Mesenchymal stem cell (in vitro differentiated cells and primary cell): ENCODE data around the gene MRPS34.
"Not testable (repeated sequence)": the region's sequence is repeated elsewhere in the genome, so short reads cannot be mapped to it uniquely, and the experiment has no call there.

Experiments used
- DNase-seq: peaks from one replicate; pipeline ENCODE4 v3.0.0-alpha.2; 2013
- H2AFZ ChIP-seq: one replicate; pipeline ENCODE4 v1.6.1; 2013; ENCODE audit warnings: low read depth, mild to moderate bottlenecking, control low read depth, inconsistent platforms, low read length, moderate library complexity
- H2AK5ac ChIP-seq: 2 replicates; pipeline ENCODE4 v1.6.1; 2013; ENCODE audit warnings: low read length, moderate library complexity, mild to moderate bottlenecking, inconsistent platforms; ENCODE audit not compliant: severe bottlenecking
- H2BK120ac ChIP-seq: one replicate; pipeline ENCODE4 v1.6.1; 2013; ENCODE audit warnings: low read depth, mild to moderate bottlenecking, inconsistent platforms, low read length, moderate library complexity
- H2BK12ac ChIP-seq, 2 experiments: one replicate each; pipeline ENCODE4 v1.6.1; 2013; ENCODE audit warnings: inconsistent platforms in 2 of 2, low read length in 2 of 2, mild to moderate bottlenecking in 2 of 2, moderate library complexity in 2 of 2, control low read depth in 1 of 2
- H2BK15ac ChIP-seq: one replicate; pipeline ENCODE4 v1.6.1; 2013; ENCODE audit warnings: mild to moderate bottlenecking, low read depth, inconsistent platforms; ENCODE audit not compliant: poor library complexity, severe bottlenecking
- H2BK5ac ChIP-seq: 2 replicates; pipeline ENCODE4 v1.6.1; 2013; ENCODE audit warnings: low read depth, mild to moderate bottlenecking, low read length, control low read depth, inconsistent platforms; ENCODE audit not compliant: poor library complexity, severe bottlenecking
- H3K14ac ChIP-seq, 2 experiments: one replicate each; pipeline ENCODE4 v1.6.1; 2013; ENCODE audit warnings: inconsistent platforms in 2 of 2, low read length in 2 of 2, control low read depth in 1 of 2, mild to moderate bottlenecking in 1 of 2, moderate library complexity in 1 of 2
- H3K18ac ChIP-seq, 2 experiments: one replicate each; pipeline ENCODE4 v1.6.1; 2013; ENCODE audit warnings: inconsistent platforms in 2 of 2, low read length in 2 of 2, control low read depth in 1 of 2, low read depth in 1 of 2, mild to moderate bottlenecking in 1 of 2
- H3K23ac ChIP-seq, 2 experiments: one replicate each; pipeline ENCODE4 v1.6.1; 2013; ENCODE audit warnings: inconsistent platforms in 2 of 2, low read length in 2 of 2, mild to moderate bottlenecking in 2 of 2, moderate library complexity in 2 of 2, control low read depth in 1 of 2
- H3K27ac ChIP-seq: 2 replicates; pipeline ENCODE4 v1.5.1; 2013; ENCODE audit warnings: mild to moderate bottlenecking, moderate library complexity, low read length, control low read depth, inconsistent platforms; ENCODE audit not compliant: poor library complexity, severe bottlenecking
- H3K27me3 ChIP-seq, 2 experiments: 2 replicates each; pipeline versions ENCODE4 v1.6.1 to v1.7.0; 2013; ENCODE audit warnings: low read length in 2 of 2, mild to moderate bottlenecking in 2 of 2, moderate library complexity in 2 of 2, control low read depth in 1 of 2, inconsistent platforms in 1 of 2; ENCODE audit not compliant: control insufficient read depth in 1 of 2, insufficient read depth in 1 of 2
- H3K36me3 ChIP-seq, 2 experiments: 2 replicates each; pipeline versions ENCODE4 v1.6.1 to v1.7.0; 2013; ENCODE audit warnings: low read length in 2 of 2, control low read depth in 1 of 2, inconsistent platforms in 1 of 2, low read depth in 1 of 2, mild to moderate bottlenecking in 1 of 2; ENCODE audit not compliant: insufficient read depth in 2 of 2, control insufficient read depth in 1 of 2
- H3K4ac ChIP-seq, 2 experiments: one replicate each; pipeline ENCODE4 v1.6.1; 2013; ENCODE audit warnings: inconsistent platforms in 2 of 2, low read length in 2 of 2, mild to moderate bottlenecking in 2 of 2, moderate library complexity in 2 of 2, control low read depth in 1 of 2, low read depth in 1 of 2
- H3K4me1 ChIP-seq: 2 replicates; pipeline ENCODE4 v1.6.1; 2013; ENCODE audit warnings: low read depth, low read length, control low read depth; ENCODE audit not compliant: control insufficient read depth, insufficient read depth
- H3K4me2 ChIP-seq: 2 replicates; pipeline ENCODE4 v1.6.1; 2013; ENCODE audit warnings: low read length, mild to moderate bottlenecking, inconsistent platforms; ENCODE audit not compliant: poor library complexity, severe bottlenecking
- H3K4me3 ChIP-seq, 2 experiments: 2 replicates each; pipeline versions ENCODE4 v1.5.1 to v1.7.0; 2013; ENCODE audit warnings: low read length in 2 of 2, mild to moderate bottlenecking in 2 of 2, control low read depth in 1 of 2, low read depth in 1 of 2; ENCODE audit not compliant: insufficient read depth in 1 of 2
- H3K79me1 ChIP-seq: replicated peaks from 2 replicates; pipeline ENCODE4 v1.6.1; 2013; ENCODE audit warnings: mild to moderate bottlenecking, control low read depth, low read length, inconsistent platforms; ENCODE audit not compliant: poor library complexity, severe bottlenecking
- H3K9ac ChIP-seq: 2 replicates; pipeline ENCODE4 v1.7.0; 2013; ENCODE audit warnings: mild to moderate bottlenecking, low read length, moderate library complexity
- H3K9me3 ChIP-seq: 2 replicates; pipeline ENCODE4 v1.7.0; 2013; ENCODE audit warnings: mild to moderate bottlenecking, low read length; ENCODE audit not compliant: control insufficient read depth
- H4K8ac ChIP-seq: one replicate; pipeline ENCODE4 v1.6.1; 2013; ENCODE audit warnings: inconsistent platforms, mild to moderate bottlenecking, low read length, moderate library complexity
- H4K91ac ChIP-seq: one replicate; pipeline ENCODE4 v1.6.1; 2013; ENCODE audit warnings: mild to moderate bottlenecking, low read length, inconsistent platforms
- WGBS: methylation state at CpG from one replicate; pipeline ENCODE4 v1.1.7; 2013; ENCODE audit warnings: mixed read lengths; 5-methylcytosine and 5-hydroxymethylcytosine counted together

Gene MRPS34

GRCh38 chr16:1734816-1735215 lies 38.1 kb downstream of the MRPS34 start:
- no peak overlapping the region for H2BK15ac ChIP-seq
- 95% methylated on average over 22 of the region's 22 CpGs for WGBS

GRCh38 chr16:1734123-1734522 lies 38.8 kb downstream of the MRPS34 start:
- no peak overlapping the region for H3K27ac ChIP-seq
- no peak overlapping the region for H4K91ac ChIP-seq
- peaks cover 1% of the 10 kb centered on the region for H3K4me1 ChIP-seq
- no peak overlapping the region for H4K8ac ChIP-seq
- H2AK5ac ChIP-seq: no peak overlapping the region
- peaks cover 53 to 77% of the 10 kb centered on the region in 2 experiments for H3K36me3 ChIP-seq
- peaks cover 36% of the 10 kb centered on the region for H3K79me1 ChIP-seq
- H3K18ac ChIP-seq: no peak overlapping the region
- H3K4ac ChIP-seq: no peak overlapping the region
- WGBS: 98% methylated on average over 22 of the region's 22 CpGs
- no peaks in the 10 kb centered on the region for H3K27me3 ChIP-seq
- no peak overlapping the region for H2BK5ac ChIP-seq
- no peak overlapping the region for H2BK120ac ChIP-seq
- H2AFZ ChIP-seq: no peak overlapping the region
- H2BK15ac ChIP-seq: no peak overlapping the region
- no peak overlapping the region for H3K9ac ChIP-seq
- no peak overlapping the region for H3K4me3 ChIP-seq
- no peaks in the 10 kb centered on the region for H3K9me3 ChIP-seq
- DNase-seq: no peak
- no peak overlapping the region for H2BK12ac ChIP-seq
- no peak overlapping the region for H3K4me2 ChIP-seq
- H3K14ac ChIP-seq: no peak overlapping the region
- H3K23ac ChIP-seq: no peak overlapping the region

More at GRCh38 chr16:1734816-1735215, 38.1 kb downstream of the MRPS34 start:
- Histone ChIP-seq H2BK120ac (no peak overlapping the region), H3K4me2 (no peak overlapping the region), H3K4ac (no peak overlapping the region), H3K9ac (no peak overlapping the region), H2BK5ac (no peak overlapping the region), H3K14ac (no peak overlapping the region), H3K4me1 (peaks cover 1% of the 10 kb centered on the region), H3K27ac (no peak overlapping the region), H3K18ac (no peak overlapping the region), H4K8ac (no peak overlapping the region), H4K91ac (no peak overlapping the region), H3K4me3 (no peak overlapping the region), H3K27me3 (no peaks in the 10 kb centered on the region), H2BK12ac (no peak overlapping the region), H3K79me1 (peaks cover 30% of the 10 kb centered on the region), H3K36me3 (peaks cover 47 to 77% of the 10 kb centered on the region in 2 experiments), H3K23ac (no peak overlapping the region), H2AK5ac (no peak overlapping the region), H2AFZ (no peak overlapping the region), H3K9me3 (no peaks in the 10 kb centered on the region)
- DNase-seq: no peak

GRCh38 chr16:1732551-1732987 lies 40.4 kb downstream of the MRPS34 start:
- not testable (repeated sequence) for H4K91ac ChIP-seq, H3K9me3 ChIP-seq, H2BK120ac ChIP-seq, H2BK12ac ChIP-seq, H2AK5ac ChIP-seq, H3K9ac ChIP-seq, H3K27me3 ChIP-seq, H3K14ac ChIP-seq, H3K4ac ChIP-seq, H3K4me2 ChIP-seq, H3K18ac ChIP-seq, H3K4me1 ChIP-seq, DNase-seq, H2AFZ ChIP-seq, H3K27ac ChIP-seq, H3K4me3 ChIP-seq, H2BK5ac ChIP-seq, H2BK15ac ChIP-seq, H4K8ac ChIP-seq, H3K23ac ChIP-seq
- Histone ChIP-seq H3K79me1 (peaks cover 48% of the 10 kb centered on the region), H3K36me3 (peaks cover 64 to 85% of the 10 kb centered on the region in 2 experiments)
- 98% methylated on average over 21 of the region's 21 CpGs for WGBS

- DNase-seq: no peak
- Histone ChIP-seq H3K79me1 (peaks cover 51% of the 10 kb centered on the region), H3K4ac (no peak overlapping the region), H3K27ac (no peak overlapping the region), H2BK15ac (no peak overlapping the region), H3K14ac (no peak overlapping the region), H3K27me3 (no peaks in the 10 kb centered on the region), H2BK120ac (no peak overlapping the region), H4K8ac (no peak overlapping the region), H2AFZ (no peak overlapping the region), H3K4me3 (no peak overlapping the region), H3K9me3 (no peaks in the 10 kb centered on the region), H3K4me2 (no peak overlapping the region), H4K91ac (no peak overlapping the region), H2AK5ac (no peak overlapping the region), H3K36me3 (peaks cover 69 to 88% of the 10 kb centered on the region in 2 experiments), H3K4me1 (peaks cover 1% of the 10 kb centered on the region), H2BK12ac (no peak overlapping the region), H3K9ac (no peak overlapping the region), H2BK5ac (no peak overlapping the region), H3K18ac (no peak overlapping the region), H3K23ac (no peak overlapping the region)
- 92% methylated on average over 13 of the region's 14 CpGs for WGBS
Measured at GRCh38 chr16:1732071-1732470, 40.9 kb downstream of the MRPS34 start.
